Measurements from ENCODE around the gene DGKE. TPM values are rescaled to one million over a fixed set of nuclear protein-coding genes. Genes with fewer than 3 reads are reported as not detected.

The DGKE gene
- total RNA-seq, 6 donors from 2014 or later = 4.3 to 23.8 (median 9.2) TPM

DNA sequence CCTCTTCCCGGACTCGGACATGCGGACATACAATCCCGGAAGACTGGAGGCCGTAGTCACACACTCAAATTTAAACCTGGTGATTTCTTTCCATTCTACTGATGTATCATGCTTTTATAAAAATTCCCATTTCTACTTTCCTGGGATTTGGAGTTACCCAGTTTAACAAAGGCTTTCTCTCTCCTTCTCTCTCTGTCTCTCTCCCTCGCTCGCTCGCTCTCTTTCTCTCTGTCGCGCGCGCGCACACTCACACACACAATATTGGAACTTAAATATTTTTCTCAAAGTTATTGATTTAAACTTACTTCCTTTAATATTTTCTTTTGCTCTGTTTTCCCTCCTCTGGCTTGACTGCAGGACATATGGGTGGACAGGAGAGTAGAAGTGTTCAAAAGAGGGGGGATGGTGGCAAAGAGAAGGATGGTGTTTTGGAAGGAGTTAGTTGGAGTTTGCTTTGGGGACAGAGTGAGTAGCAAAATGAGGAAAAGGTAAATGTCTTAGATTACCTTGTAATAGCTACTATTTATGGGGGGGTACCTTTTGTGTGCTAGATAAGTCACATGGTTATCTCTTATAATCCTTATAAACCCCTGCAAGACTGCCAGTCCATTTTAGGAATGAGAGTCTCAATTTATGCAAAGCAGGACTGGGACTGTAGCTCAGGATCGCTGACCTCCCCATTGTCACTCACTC is 80.8 kb downstream of the DGKE start:
- H3K36me3 ChIP-seq = peaks cover 0 to 4% (median 0%) of the 10 kb centered on the region in 4 donors
- TF ChIP-seq EP300 (IDR thresholded peaks at IDR 0.05) (no peak), POLR2AphosphoS5 (IDR thresholded peaks at IDR 0.05) (no peak)
- 9 to 11% methylated on average over 14 of the region's 14 CpGs for WGBS, 2 donors
- peaks cover 38 to 52% (median 39%) of the 10 kb centered on the region in 4 donors for H3K4me1 ChIP-seq
- no peaks in the 10 kb centered on the region for H3K27me3 ChIP-seq
- ATAC-seq (ENCODE audit: low FRiP score in 2 of 2) (no peak), DNase-seq (no peak)
- no peaks in the 10 kb centered on the region for H3K9me3 ChIP-seq
- peak overlapping the region; percentile 95 to 97 (median 96) for H3K27ac ChIP-seq
- peak overlapping the region; percentile 72 to 90 (median 82) for H3K4me3 ChIP-seq

DNA sequence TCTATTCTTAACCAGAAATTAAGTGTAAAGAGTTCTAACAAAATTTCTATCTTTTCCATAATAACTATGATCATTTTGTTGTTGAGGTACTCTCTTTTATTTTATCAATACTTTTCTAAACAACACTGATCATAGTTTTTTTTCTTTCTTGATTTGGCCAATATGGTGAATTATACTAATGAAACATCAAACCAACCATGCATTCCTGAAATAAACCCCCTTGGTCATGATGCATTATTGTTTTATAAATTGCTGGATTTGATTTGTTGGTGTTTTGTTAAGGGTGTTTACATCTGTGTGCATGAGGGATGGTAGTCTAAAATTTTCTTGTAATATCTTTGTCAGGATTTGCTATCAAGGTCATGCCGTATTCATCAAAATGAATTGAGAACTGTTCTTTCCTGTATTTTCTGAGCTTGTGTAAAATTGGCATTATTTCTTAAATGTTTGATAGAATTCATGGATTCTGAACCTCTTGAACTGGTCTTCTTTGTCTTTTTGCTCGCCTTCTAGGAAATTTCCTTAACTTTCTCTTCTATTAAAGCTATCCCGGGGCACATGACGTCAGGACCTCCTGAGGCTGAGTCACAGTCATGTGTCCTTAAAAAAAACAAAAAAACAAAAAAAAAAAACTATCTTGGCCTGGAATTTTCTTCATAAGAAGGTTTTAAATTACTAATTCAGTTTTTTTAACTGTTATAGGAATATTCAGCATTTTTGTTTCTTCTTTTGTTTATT is 83.8 kb downstream of the DGKE start:
- ATAC-seq (ENCODE audit: low FRiP score in 2 of 2) (no peak), DNase-seq (no peak)
- no peaks in the 10 kb centered on the region for H3K9me3 ChIP-seq
- H3K36me3 ChIP-seq = no peaks in the 10 kb centered on the region
- peaks cover 13 to 22% (median 16%) of the 10 kb centered on the region in 4 donors for H3K4me1 ChIP-seq
- no peak for TF ChIP-seq POLR2AphosphoS5 (IDR thresholded peaks at IDR 0.05)
- TF ChIP-seq POLR2A (IDR thresholded peaks at IDR 0.05) = no peak
- TF ChIP-seq, protein P1, sequence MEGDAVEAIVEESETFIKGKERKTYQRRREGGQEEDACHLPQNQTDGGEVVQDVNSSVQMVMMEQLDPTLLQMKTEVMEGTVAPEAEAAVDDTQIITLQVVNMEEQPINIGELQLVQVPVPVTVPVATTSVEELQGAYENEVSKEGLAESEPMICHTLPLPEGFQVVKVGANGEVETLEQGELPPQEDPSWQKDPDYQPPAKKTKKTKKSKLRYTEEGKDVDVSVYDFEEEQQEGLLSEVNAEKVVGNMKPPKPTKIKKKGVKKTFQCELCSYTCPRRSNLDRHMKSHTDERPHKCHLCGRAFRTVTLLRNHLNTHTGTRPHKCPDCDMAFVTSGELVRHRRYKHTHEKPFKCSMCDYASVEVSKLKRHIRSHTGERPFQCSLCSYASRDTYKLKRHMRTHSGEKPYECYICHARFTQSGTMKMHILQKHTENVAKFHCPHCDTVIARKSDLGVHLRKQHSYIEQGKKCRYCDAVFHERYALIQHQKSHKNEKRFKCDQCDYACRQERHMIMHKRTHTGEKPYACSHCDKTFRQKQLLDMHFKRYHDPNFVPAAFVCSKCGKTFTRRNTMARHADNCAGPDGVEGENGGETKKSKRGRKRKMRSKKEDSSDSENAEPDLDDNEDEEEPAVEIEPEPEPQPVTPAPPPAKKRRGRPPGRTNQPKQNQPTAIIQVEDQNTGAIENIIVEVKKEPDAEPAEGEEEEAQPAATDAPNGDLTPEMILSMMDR (IDR thresholded peaks at IDR 0.05) = no peak
- TF ChIP-seq EP300 (IDR thresholded peaks at IDR 0.05) = no peak
- 88 to 94% methylated on average over 4 of the region's 4 CpGs for WGBS, 2 donors
- H3K4me3 ChIP-seq = no peak overlapping the region
- no peaks in the 10 kb centered on the region for H3K27me3 ChIP-seq
- H3K27ac ChIP-seq = no peak overlapping the region

DNA sequence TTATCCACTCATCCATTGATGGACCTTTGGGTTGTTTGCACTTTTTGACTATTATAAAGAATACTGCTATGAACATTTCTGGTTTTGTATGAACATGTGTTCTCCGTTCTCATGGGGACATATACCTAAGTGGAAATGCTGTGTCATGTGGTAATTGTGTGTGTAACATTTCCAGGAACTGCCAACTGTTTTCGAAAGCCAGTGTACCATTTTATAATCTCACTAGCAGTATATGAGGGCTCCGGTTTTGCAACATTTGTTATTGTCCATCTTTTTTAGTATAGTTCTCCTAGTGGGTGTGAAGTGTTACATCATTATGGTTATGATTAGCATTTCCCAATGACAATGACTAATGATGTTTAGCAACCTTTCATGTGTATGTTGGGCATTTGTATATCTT is 85.0 kb downstream of the DGKE start:
- no peak overlapping the region for H3K4me3 ChIP-seq
- peak overlapping the region in 2 of 4 donors; percentile 10 to 67 for H3K27ac ChIP-seq
- H3K36me3 ChIP-seq = no peaks in the 10 kb centered on the region
- DNase-seq (no peak), ATAC-seq (ENCODE audit: low FRiP score in 2 of 2) (peak in 1 of 2 donors; percentile 28)
- H3K9me3 ChIP-seq = no peaks in the 10 kb centered on the region
- H3K27me3 ChIP-seq = no peaks in the 10 kb centered on the region
- peaks cover 13 to 21% (median 16%) of the 10 kb centered on the region in 4 donors for H3K4me1 ChIP-seq
- TF ChIP-seq, protein P1 (IDR thresholded peaks at IDR 0.05) = no peak
- TF ChIP-seq EP300 (IDR thresholded peaks at IDR 0.05) (peak; percentile 25 to 83 (median 33)), POLR2AphosphoS5 (IDR thresholded peaks at IDR 0.05) (peak in 1 of 2 donors; percentile 89)
- 53 to 74% methylated on average over 3 of the region's 3 CpGs for WGBS, 2 donors

Small RNA genes within 50 kb of the gene (small RNA-seq; reads per million reads assigned to genes)
- gene AC015912.2 (0 reads per million in 4 donors), gene RNU6-1158P (0 reads per million in 4 donors)

Other genes with a start within 250 kb of the DGKE start
- 1 to 10 TPM in 4 of 6 donors, under 1 TPM in 1, not detected in 1; 0.80 to 8.5 (median 2.2) TPM for gene NOG, start 240.5 kb upstream of the DGKE start, total RNA-seq
- 1 to 10 TPM in 4 of 6 donors, under 1 TPM in 2; 0.76 to 4.2 (median 1.6) TPM for gene C17orf67, start 231 bp upstream of the DGKE start, total RNA-seq
- 100 to 1,000 TPM in 2 of 6 donors, 10 to 100 TPM in 4; 66.7 to 294 (median 83.0) TPM for gene TRIM25, start 79.9 kb downstream of the DGKE start, total RNA-seq
- 10 to 100 TPM in 2 of 6 donors, 1 to 10 TPM in 4; 6.1 to 16.6 (median 9.5) TPM for gene COIL, start 126.9 kb downstream of the DGKE start, total RNA-seq
- 100 to 1,000 TPM in 5 of 6 donors, 10 to 100 TPM in 1; 96.4 to 172 (median 133) TPM for gene SCPEP1, start 144.0 kb downstream of the DGKE start, total RNA-seq